HK-2 (cell line): Measurements from ENCODE around the gene GFY.
"Not testable (repeated sequence)": the region's sequence is repeated elsewhere in the genome, so short reads cannot be mapped to it uniquely, and the experiment has no call there.

Experiments
- DNase-seq: peaks from one replicate; pipeline ENCODE4 v3.0.0-alpha.2; 2018; ENCODE audit not compliant: unreplicated experiment

The GFY gene

DNA sequence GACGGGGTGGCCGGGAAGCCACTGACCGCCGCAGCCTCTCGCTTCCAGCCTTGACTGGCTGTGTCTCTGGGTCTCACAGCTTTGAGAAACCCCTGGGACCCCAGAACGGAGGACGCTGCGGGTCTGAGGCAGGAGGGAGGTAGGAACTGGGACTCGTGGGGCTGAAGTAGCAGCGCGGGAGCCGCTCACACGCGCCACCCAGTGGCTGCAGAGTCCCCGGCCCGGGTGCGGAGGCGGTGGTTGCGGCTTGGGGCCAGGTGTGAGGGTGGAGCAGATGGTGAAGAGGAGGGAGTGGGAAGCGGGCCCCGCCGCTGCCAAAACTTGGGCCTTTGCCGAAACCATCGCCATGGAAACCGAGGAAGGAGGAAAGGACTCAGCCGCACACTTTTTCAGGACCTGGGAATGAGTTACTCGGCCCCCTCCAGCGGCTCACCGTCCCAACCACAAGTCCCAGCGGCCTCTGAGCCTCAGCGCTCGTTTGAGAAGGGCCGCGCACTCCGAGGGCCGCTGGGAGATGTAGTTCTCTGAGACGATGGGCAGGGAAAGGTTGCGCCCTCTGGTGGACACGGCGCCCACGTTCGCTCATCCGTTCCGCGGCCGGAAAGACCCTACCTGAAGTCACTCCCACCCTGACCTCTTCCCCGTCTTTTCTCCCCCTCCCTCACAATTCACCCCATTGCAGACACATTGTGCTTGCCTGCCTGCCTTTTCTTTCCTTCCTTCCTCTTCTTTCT is 18.3 kb downstream of the GFY start:
- peak; percentile 93 for DNase-seq

DNA sequence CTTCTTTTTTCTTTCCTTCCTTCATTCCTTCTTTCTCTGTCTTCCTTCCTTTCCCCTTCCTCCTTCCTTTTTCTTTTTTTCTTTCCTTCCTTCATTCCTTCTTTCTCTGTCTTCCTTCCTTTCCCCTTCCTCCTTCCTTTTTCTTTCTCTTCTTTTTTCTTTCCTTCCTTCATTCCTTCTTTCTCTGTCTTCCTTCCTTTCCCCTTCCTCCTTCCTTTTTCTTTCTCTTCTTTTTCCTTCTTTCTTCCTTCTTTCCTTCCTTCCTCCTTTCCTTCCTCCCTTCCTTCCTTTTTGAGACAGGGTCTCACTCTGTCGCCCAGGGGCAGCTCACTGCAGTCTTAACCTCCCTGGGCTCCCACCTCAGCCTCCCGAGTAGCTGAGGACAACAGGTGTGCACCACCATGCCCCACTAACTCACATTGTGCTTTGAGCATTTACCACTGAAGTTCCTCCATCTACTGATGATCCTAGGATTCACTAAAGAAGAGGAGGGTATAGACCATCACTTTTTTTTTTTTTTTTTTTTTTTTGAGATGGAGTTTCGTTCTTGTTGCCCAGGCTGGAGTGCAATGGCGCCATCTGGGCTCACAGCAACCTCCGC is 19.0 kb downstream of the GFY start:
- DNase-seq = not testable (repeated sequence)

DNA sequence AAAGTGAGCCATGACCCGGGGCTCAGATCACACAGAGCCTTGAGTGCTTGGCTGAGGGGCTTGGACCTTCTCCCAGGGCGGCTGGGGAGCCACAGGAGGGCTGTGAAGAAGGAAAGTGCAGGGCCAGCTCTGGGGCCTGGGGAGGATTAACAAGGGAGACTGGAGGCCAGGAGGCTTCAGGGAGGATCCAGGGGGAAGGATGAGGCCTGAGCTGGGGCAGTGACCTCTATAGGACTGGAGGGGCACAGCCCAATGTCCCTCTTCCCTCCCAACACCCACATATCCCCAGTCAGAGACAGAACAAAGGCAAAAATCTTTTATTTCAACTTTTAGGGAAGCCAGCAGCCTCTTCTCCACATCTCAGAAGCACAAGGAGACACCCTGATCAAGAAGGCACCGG is 20.8 kb downstream of the GFY start:
- DNase-seq = no peak

DNA sequence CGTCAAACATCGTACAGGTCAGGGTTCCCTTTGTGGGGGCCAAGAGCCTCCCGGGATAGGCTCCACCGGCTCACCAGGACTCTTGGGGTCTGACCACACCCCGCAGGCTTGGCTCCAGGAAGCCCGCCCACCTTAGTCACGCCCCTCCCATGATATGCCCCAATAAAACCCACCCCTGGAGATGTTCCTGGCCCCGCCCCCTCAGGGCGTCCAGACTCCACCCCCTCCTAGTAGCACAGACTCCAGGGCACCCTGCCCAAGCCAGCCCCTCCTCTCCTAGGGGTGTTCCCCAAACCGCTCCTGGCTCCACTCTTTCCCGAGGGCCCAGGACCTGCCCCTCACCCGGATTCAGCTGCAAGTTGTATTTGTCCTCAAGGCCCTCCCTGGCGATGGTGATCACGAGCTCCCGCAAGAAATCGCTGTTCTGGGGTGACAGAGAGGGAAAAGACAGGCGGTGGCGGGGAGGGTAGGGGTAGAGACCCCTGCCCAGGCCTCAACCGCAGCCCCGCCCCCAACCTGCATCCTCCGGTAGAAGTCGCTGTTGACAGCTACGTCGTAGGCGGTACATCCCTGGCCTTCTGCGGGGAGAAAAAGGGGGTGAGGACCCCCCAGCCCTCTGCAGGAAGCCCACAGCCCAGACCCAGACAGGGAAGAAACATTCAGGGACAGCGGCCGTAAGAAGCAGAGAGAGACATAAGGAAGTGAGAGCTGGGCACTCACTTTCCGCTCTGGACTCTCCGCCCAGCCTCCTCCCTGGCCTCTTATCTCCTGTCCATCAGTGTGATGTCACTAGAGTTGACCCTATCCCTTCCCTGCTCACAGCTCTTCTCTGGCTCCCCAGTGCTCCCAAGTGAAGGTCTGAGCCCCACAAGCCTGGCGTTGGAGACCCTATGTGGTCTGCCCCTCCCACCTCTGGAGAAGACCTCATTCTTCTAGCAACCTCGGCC is 22.6 kb downstream of the GFY start:
- no peak for DNase-seq

DNA sequence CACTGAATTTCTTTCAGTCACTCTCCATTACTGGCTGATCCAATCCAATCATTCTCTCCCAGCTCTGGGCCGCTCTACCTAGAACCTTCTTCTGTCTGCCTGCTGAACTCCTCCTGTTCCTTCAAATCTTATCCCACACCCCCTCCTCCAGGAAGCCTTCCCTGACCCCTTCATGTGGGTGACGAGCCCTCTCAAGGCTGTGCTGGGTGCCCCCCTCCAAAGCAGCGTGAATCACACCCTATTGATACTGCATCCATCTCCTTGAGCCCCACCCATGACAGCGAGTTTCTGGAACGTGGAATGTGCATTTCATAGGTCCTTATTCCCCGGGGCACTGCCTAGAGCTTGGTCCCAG is 23.2 kb downstream of the GFY start:
- no peak for DNase-seq

DNA sequence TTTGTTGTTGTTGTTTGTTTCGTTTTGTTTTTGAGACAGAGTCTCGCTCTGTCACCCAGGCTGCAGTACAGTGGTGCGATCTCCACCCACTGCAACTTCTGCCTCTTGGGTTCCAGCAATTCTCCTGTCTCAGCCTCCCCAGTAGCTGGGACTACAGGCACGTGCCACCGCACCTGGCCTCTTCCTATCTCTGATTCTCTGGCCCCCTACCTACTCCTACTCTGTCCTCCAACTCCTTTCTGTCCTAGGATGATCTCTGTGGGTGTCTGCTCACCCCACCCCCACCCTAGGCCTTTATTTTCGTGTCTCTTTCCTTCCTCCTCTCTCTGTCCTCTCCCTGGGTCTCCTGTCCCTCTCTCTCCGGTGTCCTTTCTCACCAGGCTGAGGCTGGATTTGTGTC is 25.2 kb downstream of the GFY start:
- no peak for DNase-seq

DNA sequence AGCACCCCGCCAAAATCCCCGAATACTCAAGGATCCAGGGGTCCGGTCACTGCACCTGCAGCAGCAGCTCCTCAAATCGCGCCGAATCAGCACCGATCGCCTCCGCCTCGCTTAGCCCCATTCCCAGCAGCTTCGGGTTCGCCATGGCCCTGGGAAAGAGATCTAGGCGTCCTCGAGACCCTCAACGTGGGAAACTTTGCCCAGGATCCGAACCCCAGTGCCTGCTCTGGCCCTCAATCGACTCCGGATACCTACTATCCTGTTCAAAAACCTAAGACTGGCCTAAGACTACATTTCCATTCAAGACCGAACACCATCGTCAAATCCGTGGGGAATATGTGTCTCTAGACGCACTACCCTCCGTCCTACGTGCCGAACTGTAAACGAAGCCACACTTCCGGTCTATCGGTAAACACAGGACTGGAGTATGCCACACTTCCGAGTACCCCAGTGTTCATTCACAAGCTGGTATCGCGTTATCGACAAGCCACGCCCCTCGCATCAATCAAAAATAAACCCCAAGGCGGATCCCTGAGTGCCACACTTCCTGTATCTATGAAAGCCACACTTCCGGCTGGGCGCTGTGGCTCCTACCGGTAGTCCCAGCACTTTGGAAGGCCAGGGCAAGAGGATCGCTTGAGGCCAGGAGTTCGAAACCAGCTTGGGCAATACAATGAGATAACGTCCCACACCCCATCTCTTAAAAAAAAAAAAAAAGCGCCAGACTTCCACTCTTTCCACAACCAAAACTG is 26.4 kb downstream of the GFY start, which contains the start of gene PIH1D1:
TSS of gene PIH1D1 (minus strand) at position 385 of the 752 bp plus-strand sequence. CDS start at position 145, 240 bp downstream.
- DNase-seq = peak; percentile 96

DNA sequence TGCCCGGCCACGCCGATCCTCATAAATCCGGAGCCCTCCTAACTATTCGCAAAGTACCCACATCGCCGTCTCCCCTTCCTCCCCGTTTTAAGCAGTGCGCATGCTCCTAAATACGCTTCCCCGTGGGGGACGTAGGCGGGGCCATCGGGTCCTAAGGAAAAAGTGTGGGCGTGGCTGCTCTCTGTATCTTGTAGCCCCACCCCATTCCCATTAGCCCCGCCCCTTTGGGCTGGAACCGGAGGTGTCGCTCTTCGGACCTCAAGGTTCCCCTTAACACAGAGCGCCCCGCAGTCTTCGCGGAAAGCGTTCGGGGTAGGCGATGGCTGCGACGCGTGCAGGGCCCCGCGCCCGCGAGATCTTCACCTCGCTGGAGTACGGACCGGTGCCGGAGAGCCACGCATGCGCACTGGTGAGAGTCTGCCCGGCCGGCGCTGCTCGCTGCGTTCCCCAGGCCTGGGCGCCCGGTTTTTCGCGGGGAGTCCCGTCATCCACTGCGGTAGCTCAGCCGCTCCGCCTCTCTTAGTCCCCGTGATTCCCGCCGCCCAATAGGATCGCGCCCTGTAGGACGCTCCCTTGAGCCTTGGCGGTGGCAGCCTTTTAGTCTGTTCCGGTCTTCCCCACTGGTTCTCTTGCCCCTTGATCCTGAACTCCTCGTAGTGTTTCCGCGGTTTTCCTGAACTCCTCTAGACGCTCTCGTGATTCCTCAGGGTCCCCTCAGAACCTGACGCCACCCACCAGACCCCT is 28.0 kb downstream of the GFY start, which contains the start of gene ALDH16A1:
TSS of gene ALDH16A1 (plus strand) at position 213 of the 744 bp plus-strand sequence. CDS start at position 320, 107 bp downstream.
- DNase-seq = peak; percentile 98

DNA sequence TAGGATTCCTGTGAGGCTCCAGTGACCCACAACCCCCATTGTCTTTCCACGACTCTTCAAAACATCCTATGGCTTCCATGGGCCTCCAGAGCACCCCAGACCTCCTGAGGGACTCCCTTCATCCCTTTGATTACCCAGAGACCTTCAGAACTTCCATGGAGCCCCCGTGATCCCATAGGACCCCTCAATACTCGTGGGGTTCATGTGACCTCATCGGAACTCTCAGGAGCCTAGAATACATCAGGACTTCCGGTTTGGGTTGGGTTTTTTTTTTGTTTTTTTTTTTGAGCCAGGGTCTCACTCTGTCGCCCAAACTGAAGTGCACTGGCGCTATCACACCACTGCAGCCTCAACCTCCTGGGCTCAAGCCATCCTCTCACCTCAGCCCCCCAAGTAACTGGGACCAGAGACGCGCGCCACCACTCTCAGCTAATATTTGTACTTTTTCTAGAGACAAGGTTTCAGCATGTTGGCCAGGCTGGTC is 28.6 kb downstream of the GFY start:
- DNase-seq = no peak

DNA sequence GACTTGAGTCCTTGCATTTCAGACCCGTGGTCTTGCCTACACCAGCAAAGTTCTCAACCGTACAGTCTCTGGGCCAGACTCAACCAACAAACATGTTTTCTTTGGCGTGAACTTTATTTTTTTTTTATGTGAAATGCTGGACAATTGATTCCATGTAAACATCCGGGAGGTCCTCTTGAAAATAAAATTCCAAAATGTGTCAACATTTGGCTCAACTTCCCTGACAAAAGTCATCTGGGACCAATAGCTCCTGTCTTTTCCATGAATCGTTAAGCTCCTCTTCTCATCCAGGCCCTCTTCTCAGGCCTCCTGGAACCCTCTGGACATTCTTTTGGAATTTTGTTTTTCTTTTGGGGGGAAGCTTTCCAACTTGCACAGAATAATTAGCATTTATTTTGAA is 30.6 kb downstream of the GFY start:
- DNase-seq = no peak

DNA sequence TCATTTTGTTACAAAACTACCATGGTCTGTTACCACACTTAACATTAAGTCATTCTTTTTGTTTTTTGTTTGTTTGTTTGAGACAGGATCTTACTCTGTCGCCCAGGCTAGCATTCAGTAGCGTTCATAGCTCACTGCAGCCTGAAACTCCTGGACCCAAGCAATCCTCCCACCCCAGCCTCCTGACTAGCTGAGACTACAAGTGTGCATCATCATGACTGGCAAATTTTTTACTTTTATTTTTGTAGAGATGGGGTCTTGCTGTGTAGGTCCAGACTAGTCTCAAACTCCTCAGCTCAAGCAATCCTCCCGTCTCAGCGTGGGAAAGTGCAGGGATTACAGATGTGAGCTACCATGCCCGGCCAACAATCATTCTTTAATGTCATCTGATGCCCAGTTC is 31.1 kb downstream of the GFY start:
- no peak for DNase-seq

DNA sequence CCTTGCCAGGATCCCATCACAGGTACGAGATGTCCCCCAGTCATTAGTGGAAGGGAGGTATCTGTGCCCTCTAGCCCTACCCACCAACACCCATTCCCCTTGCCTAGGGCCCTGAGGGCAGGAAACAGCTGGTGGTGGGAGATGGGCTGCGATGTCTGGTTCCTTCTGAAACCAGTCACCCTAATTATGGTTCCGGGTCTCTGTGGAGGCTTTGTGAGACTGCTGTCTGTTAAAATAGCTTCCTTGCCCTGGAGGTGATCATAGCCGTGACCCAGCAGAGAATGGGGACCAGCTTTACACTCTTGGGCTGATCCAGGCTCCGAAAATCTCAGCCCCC is 33.3 kb downstream of the GFY start:
- no peak for DNase-seq

DNA sequence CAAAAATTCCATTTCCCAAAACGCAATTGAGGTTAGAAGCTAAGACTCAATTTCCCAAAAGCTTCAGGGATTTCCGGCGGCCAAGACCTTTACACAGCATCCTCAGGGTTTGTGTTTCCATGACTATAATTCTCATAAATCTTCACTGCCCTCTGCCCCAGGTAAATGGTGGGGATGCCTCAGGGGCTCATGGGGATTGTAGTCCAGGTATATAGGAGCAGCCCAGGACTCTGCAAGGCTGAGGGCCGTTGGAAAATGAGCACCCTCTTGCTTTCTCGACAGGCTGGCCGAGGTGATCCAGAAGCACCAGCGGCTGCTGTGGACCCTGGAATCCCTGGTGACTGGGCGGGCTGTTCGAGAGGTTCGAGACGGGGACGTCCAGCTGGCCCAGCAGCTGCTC is 34.2 kb downstream of the GFY start:
- DNase-seq = no peak

DNA sequence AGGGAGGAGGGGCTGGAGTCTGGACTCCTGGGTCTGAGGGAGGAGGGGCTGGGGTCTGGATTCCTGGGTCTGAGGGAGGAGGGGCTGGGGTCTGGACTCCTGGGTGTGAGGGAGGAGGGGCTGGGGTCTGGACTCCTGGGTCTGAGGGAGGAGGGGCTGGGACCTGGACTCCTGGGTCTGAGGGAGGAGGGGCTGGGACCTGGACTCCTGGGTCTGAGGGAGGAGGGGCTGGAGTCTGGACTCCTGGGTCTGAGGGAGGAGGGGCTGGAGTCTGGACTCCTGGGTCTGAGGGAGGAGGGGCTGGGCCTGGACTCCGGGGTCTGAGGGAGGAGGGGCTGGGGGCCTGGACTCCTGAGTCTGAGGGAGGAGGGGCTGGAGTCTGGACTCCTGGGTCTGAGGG is 35.9 kb downstream of the GFY start:
- not testable (repeated sequence) for DNase-seq

DNA sequence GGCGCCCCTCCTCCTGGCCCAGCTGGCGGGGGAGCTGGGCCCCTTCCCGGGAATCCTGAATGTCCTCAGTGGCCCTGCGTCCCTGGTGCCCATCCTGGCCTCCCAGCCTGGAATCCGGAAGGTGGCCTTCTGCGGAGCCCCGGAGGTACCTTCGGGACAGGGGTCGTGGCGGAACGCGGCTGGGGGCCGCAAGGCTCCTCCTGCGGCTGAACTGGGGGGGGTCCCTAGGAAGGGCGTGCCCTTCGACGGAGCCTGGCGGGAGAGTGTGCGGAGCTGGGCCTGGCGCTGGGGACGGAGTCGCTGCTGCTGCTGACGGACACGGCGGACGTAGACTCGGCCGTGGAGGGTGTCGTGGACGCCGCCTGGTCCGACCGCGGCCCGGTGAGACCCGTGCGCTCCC is 36.5 kb downstream of the GFY start:
- DNase-seq = no peak

DNA sequence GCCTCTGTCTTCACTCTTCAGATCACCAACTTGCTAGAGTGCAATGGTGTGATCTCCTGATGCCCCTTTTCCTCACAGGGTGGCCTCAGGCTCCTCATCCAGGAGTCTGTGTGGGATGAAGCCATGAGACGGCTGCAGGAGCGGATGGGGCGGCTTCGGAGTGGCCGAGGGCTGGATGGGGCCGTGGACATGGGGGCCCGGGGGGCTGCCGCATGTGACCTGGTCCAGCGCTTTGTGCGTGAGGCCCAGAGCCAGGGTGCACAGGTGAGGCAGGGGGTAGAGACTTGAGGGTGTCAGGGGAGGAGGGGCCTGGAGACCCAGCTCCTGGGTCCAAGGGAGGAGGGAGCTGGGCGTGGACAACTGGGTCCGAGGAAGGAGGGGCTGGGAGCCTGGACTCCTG is 37.3 kb downstream of the GFY start:
- DNase-seq = no peak

DNA sequence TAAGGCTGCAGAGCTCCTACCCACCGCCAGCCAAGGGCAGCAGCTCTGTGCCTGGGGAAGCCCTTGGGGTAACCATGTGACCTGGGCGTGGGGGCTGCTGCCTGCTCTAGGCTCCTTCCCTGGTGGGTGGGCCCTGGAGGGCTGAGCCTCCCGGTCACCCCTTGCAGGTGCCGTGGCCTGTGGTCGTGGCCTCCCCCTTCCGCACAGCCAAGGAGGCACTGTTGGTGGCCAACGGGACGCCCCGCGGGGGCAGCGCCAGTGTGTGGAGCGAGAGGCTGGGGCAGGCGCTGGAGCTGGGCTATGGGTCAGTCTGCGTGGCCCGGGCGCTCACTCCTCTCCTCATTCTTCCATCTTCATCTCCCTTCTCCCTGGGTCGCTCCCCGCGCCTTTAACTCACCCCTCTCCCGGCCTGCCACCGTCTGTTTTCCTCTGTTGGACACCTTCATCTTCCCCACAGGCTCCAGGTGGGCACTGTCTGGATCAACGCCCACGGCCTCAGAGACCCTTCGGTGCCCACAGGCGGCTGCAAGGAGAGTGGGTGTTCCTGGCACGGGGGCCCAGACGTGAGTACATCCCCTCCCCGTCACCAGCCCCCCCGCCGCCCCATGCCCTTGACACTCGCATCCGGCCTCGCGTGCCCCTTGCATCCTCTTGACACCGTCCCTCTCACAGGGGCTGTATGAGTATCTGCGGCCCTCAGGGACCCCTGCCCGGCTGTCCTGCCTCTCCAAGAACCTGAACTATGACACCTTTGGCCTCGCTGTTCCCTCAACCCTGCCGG is 39.0 kb downstream of the GFY start:
- no peak for DNase-seq

DNA sequence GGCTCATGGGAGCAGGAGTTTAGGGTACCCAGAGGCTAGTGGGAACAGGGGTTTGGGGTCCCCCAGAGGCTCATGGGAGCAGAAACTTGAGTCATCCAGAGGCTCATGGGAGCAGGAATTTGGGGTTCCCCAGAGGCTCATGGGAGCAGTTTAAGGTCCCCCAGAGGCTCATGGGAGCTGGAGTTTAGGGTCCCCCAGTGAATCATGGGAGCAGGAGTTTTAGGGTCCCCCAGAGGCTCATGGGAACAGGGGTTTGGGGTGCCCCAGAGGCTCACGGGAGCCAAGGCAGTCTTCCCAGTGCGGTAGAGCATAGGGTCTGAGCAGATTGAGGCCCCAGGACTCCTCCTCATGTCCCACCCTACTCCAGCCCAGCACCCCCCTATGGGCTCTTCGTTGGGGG is 40.2 kb downstream of the GFY start:
- DNase-seq = no peak

DNA sequence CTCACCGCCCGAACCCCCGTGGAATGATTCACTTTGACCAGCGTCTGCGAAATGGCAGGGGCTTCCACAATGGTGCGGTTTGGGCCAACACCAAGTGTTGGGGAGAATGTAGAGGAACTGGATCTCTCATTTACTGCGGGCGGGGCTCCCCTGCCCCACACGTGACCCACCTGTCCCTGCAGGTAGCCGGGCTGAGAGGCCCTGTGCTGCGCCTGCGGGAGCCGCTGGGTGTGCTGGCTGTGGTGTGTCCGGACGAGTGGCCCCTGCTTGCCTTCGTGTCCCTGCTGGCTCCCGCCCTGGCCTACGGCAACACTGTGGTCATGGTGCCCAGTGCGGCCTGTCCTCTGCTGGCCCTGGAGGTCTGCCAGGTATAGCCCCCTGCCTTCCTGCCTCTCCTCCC is 43.0 kb downstream of the GFY start:
- DNase-seq = no peak

DNA sequence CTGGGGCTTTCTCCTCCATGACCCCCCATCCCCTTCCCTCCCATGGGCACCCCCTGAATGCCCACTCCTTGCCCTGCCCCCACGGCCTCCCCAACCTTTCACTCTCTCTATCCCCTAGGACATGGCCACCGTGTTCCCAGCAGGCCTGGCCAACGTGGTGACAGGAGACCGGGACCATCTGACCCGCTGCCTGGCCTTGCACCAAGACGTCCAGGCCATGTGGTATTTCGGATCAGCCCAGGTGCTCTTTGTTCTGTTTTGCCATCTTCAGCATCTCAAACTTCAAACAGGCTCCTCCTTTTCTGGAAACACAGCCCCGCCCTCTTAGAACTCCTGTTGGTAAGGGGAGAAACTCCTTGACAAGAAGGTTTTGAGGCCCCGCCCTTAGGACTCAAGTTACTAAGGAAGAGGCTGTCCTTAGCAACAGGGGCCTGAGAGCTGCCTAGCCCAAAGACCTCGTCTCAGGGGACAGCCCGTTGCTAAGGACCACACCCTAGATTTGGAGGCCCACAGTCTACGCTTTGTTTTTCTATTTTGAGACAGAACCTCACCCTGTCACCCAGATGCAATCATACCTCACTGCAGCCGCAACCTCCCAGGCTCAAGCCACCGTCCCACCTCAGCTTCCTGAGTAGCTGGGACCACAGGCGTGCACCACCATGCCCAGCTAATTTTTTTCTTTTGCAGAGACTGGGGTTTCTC is 43.7 kb downstream of the GFY start:
- no peak for DNase-seq
